SH-SY5Y (cell line): ENCODE results near the gene SH3TC2.

Experiments used
- GATA2 ChIP-seq: IDR thresholded peaks from 2 replicates; pipeline ENCODE4 v1.6.1; 2011; ENCODE audit warnings: mild to moderate bottlenecking, low read depth, low read length
- GATA3 ChIP-seq: IDR thresholded peaks from 2 replicates; pipeline ENCODE4 v1.6.1; 2011; ENCODE audit warnings: low read depth, mild to moderate bottlenecking, low read length, moderate library complexity

GRCh38 chr5:149063896-149064478, 1.1 kb upstream of the SH3TC2 start:
- no peak for TF ChIP-seq GATA2
- no peak for TF ChIP-seq GATA3
